B cell (primary cell): Measurements from ENCODE around the gene ZIC5.

Experiments
- CTCF ChIP-seq: fragments of 200-600 bp; IDR thresholded peaks from one replicate; pipeline ENCODE4 v1.8.0; 2022; ENCODE audit warnings: antibody characterized with exemption, mild to moderate bottlenecking
- EZH2 ChIP-seq: IDR thresholded peaks from 2 replicates; pipeline ENCODE4 v1.6.1; 2012; ENCODE audit warnings: borderline replicate concordance, low read depth, mild to moderate bottlenecking, moderate library complexity, low read length; ENCODE audit not compliant: insufficient read depth, poor library complexity, severe bottlenecking

- no peak for TF ChIP-seq CTCF
- TF ChIP-seq EZH2 = no peak
These were observed 30.5 kb downstream of the ZIC5 start for GRCh38 chr13:99941086-99941485.
